ENCODE results near the gene EYS. TPM values are rescaled to one million over a fixed set of nuclear protein-coding genes. Genes with fewer than 3 reads are reported as not detected.

Gene EYS
- total and polyA plus RNA-seq, 2 of the 13 experiments (the other 11 are each of a cell fraction or from before 2014, with no cell fraction given): 0.04 to 0.07 TPM

DNA sequence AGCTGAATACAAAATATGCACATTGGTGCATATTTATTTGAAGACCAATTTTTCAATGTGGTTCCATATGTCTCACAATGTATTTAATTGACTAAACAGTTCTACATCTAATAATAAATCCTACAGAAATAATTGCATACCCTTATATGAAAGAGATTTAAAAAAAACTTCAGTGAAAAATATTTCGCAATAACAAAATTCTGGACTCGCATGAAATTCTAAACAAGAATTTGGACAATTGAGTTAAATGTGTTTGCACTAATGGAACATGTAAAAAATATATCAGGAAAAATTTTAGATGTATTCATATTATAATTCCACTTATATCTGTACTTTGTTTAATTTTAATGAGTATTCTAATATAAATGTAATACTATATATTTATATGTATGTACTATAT is 1003.1 kb downstream of the EYS start:
- Histone ChIP-seq H4K20me1 (ENCODE audit: insufficient read depth, low read length) (no peaks in the 10 kb centered on the region), H3K27ac (ENCODE audit: extremely low read length, insufficient read depth, low read length) (no peak overlapping the region), H3K4me1 (ENCODE audit: insufficient read depth, low read length) (no peaks in the 10 kb centered on the region), H3K36me3 (replicated peaks in 1 of 2; ENCODE audit: control insufficient read depth in 1 of 2, insufficient read depth in 2 of 2, low read length in 2 of 2) (no peaks in the 10 kb centered on the region), H2AFZ (ENCODE audit: low read length) (no peak overlapping the region), H3K4me3 (replicated peaks in 1 of 3; ENCODE audit: insufficient read depth in 1 of 3, low read depth in 2 of 3, low read length in 3 of 3) (no peak overlapping the region), H3K9ac (ENCODE audit: insufficient read depth, low read depth, low read length) (no peak overlapping the region), H3K79me2 (ENCODE audit: insufficient read depth, low read length) (no peaks in the 10 kb centered on the region), H3K27me3 (ENCODE audit: control insufficient read depth in 1 of 2, insufficient read depth in 2 of 2, low read length in 2 of 2) (no peaks in the 10 kb centered on the region), H3K4me2 (ENCODE audit: low read depth, low read length) (no peak overlapping the region), H3K9me3 (ENCODE audit: low read length) (no peaks in the 10 kb centered on the region)
- DNase-seq (ENCODE audit: low spot score) (no peak), FAIRE-seq (no peak), ATAC-seq (no peak)
- in situ Hi-C loops (cut with HindIII; ENCODE audit: extremely low pct_ligation_motif_present, low pct_unique_long_range_greater_than_20kb) (no loop called here), intact Hi-C loops (cut with micrococcal nuclease; ENCODE audit: unreplicated experiment) (no loop called here)
- no TSS peak for BruUV-seq (replicated peaks)
- 17% methylated on average over 2 of the region's 2 CpGs for WGBS (ENCODE audit: low lambda C conversion rate)
- ChIA-PET CTCF (ENCODE audit: low intra/inter-chr PET ratio, low total read pairs) (no interaction called here), POLR2A (no interaction called here)
- TF ChIP-seq IKZF1 (IDR thresholded peaks at IDR 0.05) (no peak), ZKSCAN1 (IDR thresholded peaks at IDR 0.05; ENCODE audit: low read length) (no peak), ZNF274 (CRISPR knock-in tag; IDR thresholded peaks at IDR 0.05) (no peak), ZMAT3 (CRISPR knock-in tag; conservative IDR thresholded peaks at IDR 0.05) (no peak), ZFP37 (CRISPR knock-in tag; IDR thresholded peaks at IDR 0.05; ENCODE audit: borderline replicate concordance) (no peak), ZNF564 (CRISPR knock-in tag; IDR thresholded peaks at IDR 0.05) (no peak)
- TF ChIP-seq, protein P1, sequence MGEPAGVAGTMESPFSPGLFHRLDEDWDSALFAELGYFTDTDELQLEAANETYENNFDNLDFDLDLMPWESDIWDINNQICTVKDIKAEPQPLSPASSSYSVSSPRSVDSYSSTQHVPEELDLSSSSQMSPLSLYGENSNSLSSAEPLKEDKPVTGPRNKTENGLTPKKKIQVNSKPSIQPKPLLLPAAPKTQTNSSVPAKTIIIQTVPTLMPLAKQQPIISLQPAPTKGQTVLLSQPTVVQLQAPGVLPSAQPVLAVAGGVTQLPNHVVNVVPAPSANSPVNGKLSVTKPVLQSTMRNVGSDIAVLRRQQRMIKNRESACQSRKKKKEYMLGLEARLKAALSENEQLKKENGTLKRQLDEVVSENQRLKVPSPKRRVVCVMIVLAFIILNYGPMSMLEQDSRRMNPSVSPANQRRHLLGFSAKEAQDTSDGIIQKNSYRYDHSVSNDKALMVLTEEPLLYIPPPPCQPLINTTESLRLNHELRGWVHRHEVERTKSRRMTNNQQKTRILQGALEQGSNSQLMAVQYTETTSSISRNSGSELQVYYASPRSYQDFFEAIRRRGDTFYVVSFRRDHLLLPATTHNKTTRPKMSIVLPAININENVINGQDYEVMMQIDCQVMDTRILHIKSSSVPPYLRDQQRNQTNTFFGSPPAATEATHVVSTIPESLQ (CRISPR knock-in tag; conservative IDR thresholded peaks at IDR 0.05): no peak

GRCh38 chr6:64696053-64696452 is 1011.0 kb downstream of the EYS start:
- Histone ChIP-seq H3K4me1 (ENCODE audit: insufficient read depth, low read length) (no peaks in the 10 kb centered on the region), H3K27me3 (ENCODE audit: control insufficient read depth in 1 of 2, insufficient read depth in 2 of 2, low read length in 2 of 2) (no peaks in the 10 kb centered on the region), H3K4me2 (ENCODE audit: low read depth, low read length) (no peak overlapping the region), H3K9ac (ENCODE audit: insufficient read depth, low read depth, low read length) (no peak overlapping the region), H2AFZ (ENCODE audit: low read length) (no peak overlapping the region), H3K27ac (ENCODE audit: extremely low read length, insufficient read depth, low read length) (no peak overlapping the region), H4K20me1 (ENCODE audit: insufficient read depth, low read length) (no peaks in the 10 kb centered on the region), H3K79me2 (ENCODE audit: insufficient read depth, low read length) (no peaks in the 10 kb centered on the region), H3K36me3 (replicated peaks in 1 of 2; ENCODE audit: control insufficient read depth in 1 of 2, insufficient read depth in 2 of 2, low read length in 2 of 2) (no peaks in the 10 kb centered on the region), H3K9me3 (ENCODE audit: low read length) (peaks cover 27% of the 10 kb centered on the region; the same call in 1 of the 2 replicates), H3K4me3 (replicated peaks in 1 of 3; ENCODE audit: insufficient read depth in 1 of 3, low read depth in 2 of 3, low read length in 3 of 3) (no peak overlapping the region)
- no TSS peak for BruUV-seq (replicated peaks)
- ChIA-PET CTCF (ENCODE audit: low intra/inter-chr PET ratio, low total read pairs) (no interaction called here), POLR2A (no interaction called here)
- FAIRE-seq (no peak), ATAC-seq (no peak), DNase-seq (ENCODE audit: low spot score) (no peak)
- TF ChIP-seq FOXA3 (CRISPR knock-in tag; IDR thresholded peaks at IDR 0.05) (no peak), ZNF160 (CRISPR knock-in tag; IDR thresholded peaks at IDR 0.05) (peak; percentile 81; the same call in 1 of the 2 replicates)
- intact Hi-C loops (cut with micrococcal nuclease; ENCODE audit: unreplicated experiment) (no loop called here), in situ Hi-C loops (cut with HindIII; ENCODE audit: extremely low pct_ligation_motif_present, low pct_unique_long_range_greater_than_20kb) (no loop called here)
- WGBS (ENCODE audit: low lambda C conversion rate): 2% methylated on average over 1 of the region's 1 CpG

Measured in HepG2 (cell line).